WTC11 (cell line): ENCODE results near the gene SLIT2. TPM values are rescaled to one million over a fixed set of nuclear protein-coding genes. Genes with fewer than 3 reads are reported as not detected.

Experiments
- ATAC-seq: fragments of 200-7000 bp; cut with Tn5 transposase; 2 replicates; pipeline ENCODE4 v1.10.0; 2021; ENCODE audit warnings: mild to moderate bottlenecking, moderate library complexity
- CTCF ChIA-PET: fragments of 300-600 bp; sonication (Branson Sonifier 250); formaldehyde crosslinking; loops from one replicate; lab custom pipeline; 2021; ENCODE audit warnings: antibody characterized with exemption; lab: Charles Lee
- POLR2A ChIA-PET: fragments of 350-600 bp; sonication (Branson Sonifier 250); formaldehyde crosslinking; loops from one replicate; lab custom pipeline; 2021; ENCODE audit warnings: antibody characterized with exemption; lab: Charles Lee
- DNase-seq: peaks from one replicate; pipeline ENCODE4 v3.0.0; 2021; ENCODE audit warnings: low spot score
- H3K27ac Mint-ChIP-seq: 2 replicates; pipeline ENCODE4 v1.8.0; 2021; ENCODE audit warnings: mixed read lengths
- H3K27me3 Mint-ChIP-seq: 2 replicates; pipeline ENCODE4 v1.8.0; 2021; ENCODE audit warnings: low read depth, mild to moderate bottlenecking, moderate library complexity, mixed read lengths
- H3K36me3 Mint-ChIP-seq: 2 replicates; pipeline ENCODE4 v1.8.0; 2021; ENCODE audit warnings: mixed read lengths
- H3K4me1 Mint-ChIP-seq: 2 replicates; pipeline ENCODE4 v1.8.0; 2022; ENCODE audit warnings: mixed read lengths
- H3K4me3 Mint-ChIP-seq: 2 replicates; pipeline ENCODE4 v1.8.0; 2021; ENCODE audit warnings: mild to moderate bottlenecking, moderate library complexity, mixed read lengths
- H3K9me3 Mint-ChIP-seq: 2 replicates; pipeline ENCODE4 v1.8.0; 2021; ENCODE audit warnings: mixed read lengths
- ATF1 ChIP-seq: sonication (generic); formaldehyde crosslinking; IDR thresholded peaks from 2 replicates; pipeline ENCODE4 v1.8.1; 2023; ENCODE audit warnings: mild to moderate bottlenecking, moderate library complexity, missing genetic modification reagents
- ATF2 ChIP-seq: sonication (generic); formaldehyde crosslinking; IDR thresholded peaks from 2 replicates; pipeline ENCODE4 v1.8.1; 2022; ENCODE audit warnings: low read depth, missing genetic modification reagents, borderline replicate concordance
- ATF3 ChIP-seq: sonication (generic); formaldehyde crosslinking; conservative IDR thresholded peaks from 2 replicates; pipeline ENCODE4 v1.8.1; 2022; ENCODE audit warnings: mild to moderate bottlenecking, missing genetic modification reagents
- CBFB ChIP-seq: sonication (generic); formaldehyde crosslinking; IDR thresholded peaks from 2 replicates; pipeline ENCODE4 v1.8.1; 2022; ENCODE audit warnings: mild to moderate bottlenecking, low read depth, missing genetic modification reagents
- CREB1 ChIP-seq: sonication (generic); formaldehyde crosslinking; IDR thresholded peaks from 2 replicates; pipeline ENCODE4 v1.8.0; 2023; ENCODE audit warnings: mild to moderate bottlenecking, missing genetic modification reagents
- CREM ChIP-seq: sonication (generic); formaldehyde crosslinking; IDR thresholded peaks from 2 replicates; pipeline ENCODE4 v1.8.1; 2022; ENCODE audit warnings: mild to moderate bottlenecking, missing genetic modification reagents, moderate library complexity
- EMX1 ChIP-seq: fragments of 250-450 bp; sonication (Bioruptor Pico); IDR thresholded peaks from 2 replicates; pipeline ENCODE4 v1.8.0; 2021; ENCODE audit warnings: mild to moderate bottlenecking
- ERG ChIP-seq: fragments of 250-450 bp; sonication (Bioruptor Pico); IDR thresholded peaks from 2 replicates; pipeline ENCODE4 v1.8.0; 2021; ENCODE audit warnings: mild to moderate bottlenecking
- FOXJ3 ChIP-seq: sonication (generic); formaldehyde crosslinking; IDR thresholded peaks from 2 replicates; pipeline ENCODE4 v1.9.0; 2021; ENCODE audit warnings: missing genetic modification reagents, mild to moderate bottlenecking, borderline replicate concordance
- KAT7 ChIP-seq: sonication (generic); formaldehyde crosslinking; IDR thresholded peaks from 2 replicates; pipeline ENCODE4 v1.8.1; 2023; ENCODE audit warnings: missing genetic modification reagents, mild to moderate bottlenecking, borderline replicate concordance
- MYBL2 ChIP-seq: sonication (generic); formaldehyde crosslinking; IDR thresholded peaks from 2 replicates; pipeline ENCODE4 v1.8.1; 2023; ENCODE audit warnings: mild to moderate bottlenecking, moderate library complexity, missing genetic modification reagents
- NR3C1 ChIP-seq: sonication (generic); formaldehyde crosslinking; conservative IDR thresholded peaks from 2 replicates; pipeline ENCODE4 v1.8.1; 2023; ENCODE audit warnings: low read depth, mild to moderate bottlenecking, missing genetic modification reagents
- OVOL2 ChIP-seq: fragments of 250-450 bp; sonication (Bioruptor Pico); IDR thresholded peaks from 2 replicates; pipeline ENCODE4 v1.9.0; 2021; ENCODE audit warnings: mild to moderate bottlenecking, borderline replicate concordance
- SMAD3 ChIP-seq: sonication (generic); formaldehyde crosslinking; IDR thresholded peaks from 2 replicates; pipeline ENCODE4 v1.8.0; 2022; ENCODE audit warnings: missing genetic modification reagents, mild to moderate bottlenecking, borderline replicate concordance
- SOX15 ChIP-seq: fragments of 250-450 bp; sonication (Bioruptor Pico); IDR thresholded peaks from 2 replicates; pipeline ENCODE4 v1.9.0; 2021; ENCODE audit warnings: mild to moderate bottlenecking
- SP1 ChIP-seq: sonication (generic); formaldehyde crosslinking; conservative IDR thresholded peaks from 2 replicates; pipeline ENCODE4 v1.8.1; 2022; ENCODE audit warnings: missing genetic modification reagents
- TP53 ChIP-seq: sonication (generic); formaldehyde crosslinking; IDR thresholded peaks from 2 replicates; pipeline ENCODE4 v1.8.1; 2023; ENCODE audit warnings: mild to moderate bottlenecking, missing genetic modification reagents
- ZBTB21 ChIP-seq: sonication (generic); formaldehyde crosslinking; IDR thresholded peaks from 2 replicates; pipeline ENCODE4 v1.8.1; 2023; ENCODE audit warnings: mild to moderate bottlenecking, missing genetic modification reagents, borderline replicate concordance
- ZNF121 ChIP-seq: sonication (generic); formaldehyde crosslinking; IDR thresholded peaks from 2 replicates; pipeline ENCODE4 v1.8.0; 2023; ENCODE audit warnings: missing genetic modification reagents
- ZSCAN18 ChIP-seq: fragments of 250-450 bp; sonication (Bioruptor Pico); IDR thresholded peaks from 2 replicates; pipeline ENCODE4 v2.1.2; 2022; ENCODE audit warnings: mild to moderate bottlenecking, moderate library complexity
- total RNA-seq: library from RNA; stranded (reverse); gene quantifications from 3 replicates; pipeline ENCODE4 v1.2.3, GENCODE V29; 2021

The SLIT2 gene
- total RNA-seq, 1 experiment from 2014 or later = 6.8 TPM

GRCh38 chr4:20266215-20267082 lies 14.7 kb downstream of the SLIT2 start (continued):
- TF ChIP-seq ERG (CRISPR knock-in tag) (no peak), ATF3 (CRISPR knock-in tag) (no peak), OVOL2 (CRISPR knock-in tag) (no peak), ATF2 (CRISPR knock-in tag) (no peak), ATF1 (no peak), TP53 (CRISPR knock-in tag) (no peak), CBFB (CRISPR knock-in tag) (no peak), EMX1 (CRISPR knock-in tag) (no peak)

GRCh38 chr4:20268028-20268427 lies 16.3 kb downstream of the SLIT2 start:
- Mint-ChIP-seq H3K27ac (no peak overlapping the region), H3K9me3 (no peaks in the 10 kb centered on the region), H3K36me3 (no peaks in the 10 kb centered on the region), H3K27me3 (no peaks in the 10 kb centered on the region), H3K4me1 (peaks cover 2% of the 10 kb centered on the region), H3K4me3 (no peak overlapping the region)
- TF ChIP-seq SP1 (CRISPR knock-in tag) (no peak), CREM (CRISPR knock-in tag) (no peak), SOX15 (no peak), KAT7 (CRISPR knock-in tag) (no peak), NR3C1 (no peak), ZBTB21 (CRISPR knock-in tag) (no peak), SMAD3 (CRISPR knock-in tag) (no peak), FOXJ3 (CRISPR knock-in tag) (no peak), ATF3 (CRISPR knock-in tag) (no peak), ZNF121 (no peak), ZSCAN18 (no peak)
- ATAC-seq (no peak), DNase-seq (no peak)
- ChIA-PET CTCF (no interaction called here), POLR2A (no interaction called here)

- H3K27me3 Mint-ChIP-seq = no peaks in the 10 kb centered on the region
- H3K4me1 Mint-ChIP-seq = peaks cover 7% of the 10 kb centered on the region
- TF ChIP-seq MYBL2 (CRISPR knock-in tag) (no peak), CREB1 (CRISPR knock-in tag) (no peak)
- TF ChIP-seq, all 79 proteins: peak for 0
- CTCF ChIA-PET = no interaction called here
- H3K4me3 Mint-ChIP-seq = no peak overlapping the region
- no peaks in the 10 kb centered on the region for H3K9me3 Mint-ChIP-seq
- ATAC-seq = no peak
- no peak overlapping the region for H3K27ac Mint-ChIP-seq
- POLR2A ChIA-PET = no interaction called here
- no peaks in the 10 kb centered on the region for H3K36me3 Mint-ChIP-seq
- DNase-seq = no peak
Measured at GRCh38 chr4:20269320-20269719, 17.6 kb downstream of the SLIT2 start.
